ENCODE data around the gene MTA3.

DNA sequence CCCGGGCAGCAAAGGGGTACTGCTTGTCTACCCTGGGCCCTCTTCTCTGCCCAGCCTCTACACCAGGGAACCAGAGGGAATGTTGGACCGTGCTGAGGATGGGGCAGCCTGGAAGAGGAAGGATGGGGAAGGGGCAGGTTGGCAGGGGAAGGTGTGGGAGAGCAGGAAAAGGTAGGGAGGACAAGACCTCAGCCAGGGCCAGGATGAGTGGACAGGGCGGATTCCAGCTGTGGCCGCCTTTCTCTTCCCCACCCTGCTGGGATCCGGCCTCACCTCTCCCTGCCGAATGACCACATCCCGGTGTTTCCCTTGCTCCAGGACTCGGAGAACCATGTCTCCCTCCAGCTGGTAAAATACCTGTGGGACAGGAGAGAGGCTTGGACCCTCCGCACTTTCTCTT is 215.1 kb downstream of the MTA3 start:
- no peak for TF ChIP-seq EZH2phosphoT487 (IDR thresholded peaks at IDR 0.05)
- TF ChIP-seq, protein P1, sequence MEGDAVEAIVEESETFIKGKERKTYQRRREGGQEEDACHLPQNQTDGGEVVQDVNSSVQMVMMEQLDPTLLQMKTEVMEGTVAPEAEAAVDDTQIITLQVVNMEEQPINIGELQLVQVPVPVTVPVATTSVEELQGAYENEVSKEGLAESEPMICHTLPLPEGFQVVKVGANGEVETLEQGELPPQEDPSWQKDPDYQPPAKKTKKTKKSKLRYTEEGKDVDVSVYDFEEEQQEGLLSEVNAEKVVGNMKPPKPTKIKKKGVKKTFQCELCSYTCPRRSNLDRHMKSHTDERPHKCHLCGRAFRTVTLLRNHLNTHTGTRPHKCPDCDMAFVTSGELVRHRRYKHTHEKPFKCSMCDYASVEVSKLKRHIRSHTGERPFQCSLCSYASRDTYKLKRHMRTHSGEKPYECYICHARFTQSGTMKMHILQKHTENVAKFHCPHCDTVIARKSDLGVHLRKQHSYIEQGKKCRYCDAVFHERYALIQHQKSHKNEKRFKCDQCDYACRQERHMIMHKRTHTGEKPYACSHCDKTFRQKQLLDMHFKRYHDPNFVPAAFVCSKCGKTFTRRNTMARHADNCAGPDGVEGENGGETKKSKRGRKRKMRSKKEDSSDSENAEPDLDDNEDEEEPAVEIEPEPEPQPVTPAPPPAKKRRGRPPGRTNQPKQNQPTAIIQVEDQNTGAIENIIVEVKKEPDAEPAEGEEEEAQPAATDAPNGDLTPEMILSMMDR (IDR thresholded peaks at IDR 0.05): no peak
